ENCODE data around the gene SLC22A2. TPM values are rescaled to one million over a fixed set of nuclear protein-coding genes. Genes with fewer than 3 reads are reported as not detected.

SLC22A2 gene
- polyA plus RNA-seq, 3 donors = not detected

- no peak for DNase-seq
- no peaks in the 10 kb centered on the region for H4K20me1 ChIP-seq (ENCODE audit: insufficient read depth, low read length)
- no peak for TF ChIP-seq CTCF (IDR thresholded peaks at IDR 0.05)
- intact Hi-C loops (cut with micrococcal nuclease) = no loop called here
- no peak overlapping the region for H3K27ac Mint-ChIP-seq
- H3K27me3 ChIP-seq (ENCODE audit: control insufficient read depth in 2 of 2, insufficient read depth in 2 of 2, low read length in 2 of 2) = no peaks in the 10 kb centered on the region
- no peak overlapping the region for H3K4me3 Mint-ChIP-seq
- no peaks in the 10 kb centered on the region for H3K4me1 ChIP-seq (ENCODE audit: control insufficient read depth in 1 of 2, insufficient read depth in 2 of 2, low read length in 2 of 2)
- peaks cover 0 to 4% (median 2%) of the 10 kb centered on the region in 3 donors for H3K27me3 Mint-ChIP-seq (ENCODE audit: low read depth in 3 of 3)
- H3K36me3 ChIP-seq (replicated peaks in 1 of 2; ENCODE audit: control insufficient read depth in 1 of 2, insufficient read depth in 2 of 2, low read length in 2 of 2) = no peaks in the 10 kb centered on the region
- H3K9me3 ChIP-seq (replicated peaks in 1 of 2; ENCODE audit: control insufficient read depth in 1 of 2, insufficient read depth in 1 of 2, low read length in 2 of 2) = no peaks in the 10 kb centered on the region
- H3K79me2 ChIP-seq (ENCODE audit: insufficient read depth, low read length) = no peaks in the 10 kb centered on the region
- WGBS (ENCODE audit: insufficient coverage) = no CpG with 5 or more reads among the region's 1 CpG
- no peaks in the 10 kb centered on the region for H3K36me3 Mint-ChIP-seq
- no peak overlapping the region for H3K9ac ChIP-seq (ENCODE audit: insufficient read depth, low read length, poor library complexity, severe bottlenecking)
- peaks cover 0 to 2% (median 0%) of the 10 kb centered on the region in 7 donors for H3K9me3 Mint-ChIP-seq
- no peak overlapping the region for H3K27ac ChIP-seq (ENCODE audit: low read depth in 1 of 2, low read length in 2 of 2)
- H3K4me3 ChIP-seq (replicated peaks in 1 of 3; ENCODE audit: low read depth in 2 of 3, low read length in 3 of 3) = no peak overlapping the region
- no peaks in the 10 kb centered on the region for H3K4me1 Mint-ChIP-seq
- no peak overlapping the region for H3K4me2 ChIP-seq (replicated peaks; ENCODE audit: extremely low read depth, low read length, poor library complexity, severe bottlenecking)
- no peak overlapping the region for H2AFZ ChIP-seq (ENCODE audit: insufficient read depth, low read depth, low read length, poor library complexity, severe bottlenecking)
Observed at GRCh38 chr6:160252073-160252813, 6.4 kb downstream of the SLC22A2 start.

GRCh38 chr6:160249671-160250070, 8.9 kb downstream of the SLC22A2 start:
- no peak overlapping the region for H3K4me2 ChIP-seq (replicated peaks; ENCODE audit: extremely low read depth, low read length, poor library complexity, severe bottlenecking)
- no peaks in the 10 kb centered on the region for H3K36me3 ChIP-seq (replicated peaks in 1 of 2; ENCODE audit: control insufficient read depth in 1 of 2, insufficient read depth in 2 of 2, low read length in 2 of 2)
- H3K27me3 Mint-ChIP-seq (ENCODE audit: low read depth in 3 of 3) = peaks cover 0 to 4% (median 2%) of the 10 kb centered on the region in 3 donors
- no peaks in the 10 kb centered on the region for H3K4me1 ChIP-seq (ENCODE audit: control insufficient read depth in 1 of 2, insufficient read depth in 2 of 2, low read length in 2 of 2)
- no peak for TF ChIP-seq CTCF (IDR thresholded peaks at IDR 0.05)
- DNase-seq = no peak
- H3K79me2 ChIP-seq (ENCODE audit: insufficient read depth, low read length) = no peaks in the 10 kb centered on the region
- H4K20me1 ChIP-seq (ENCODE audit: insufficient read depth, low read length) = no peaks in the 10 kb centered on the region
- no peaks in the 10 kb centered on the region for H3K4me1 Mint-ChIP-seq
- H3K36me3 Mint-ChIP-seq = no peaks in the 10 kb centered on the region
- no peak overlapping the region for H3K27ac ChIP-seq (ENCODE audit: low read depth in 1 of 2, low read length in 2 of 2)
- no peak overlapping the region for H3K9ac ChIP-seq (ENCODE audit: insufficient read depth, low read length, poor library complexity, severe bottlenecking)
- WGBS (ENCODE audit: insufficient coverage) = no CpG with 5 or more reads among the region's 3 CpGs
- intact Hi-C loops (cut with micrococcal nuclease) = no loop called here
- H3K27ac Mint-ChIP-seq = no peak overlapping the region
- no peak overlapping the region for H3K4me3 Mint-ChIP-seq
- no peak overlapping the region for H3K4me3 ChIP-seq (replicated peaks in 1 of 3; ENCODE audit: low read depth in 2 of 3, low read length in 3 of 3)
- no peak overlapping the region for H2AFZ ChIP-seq (ENCODE audit: insufficient read depth, low read depth, low read length, poor library complexity, severe bottlenecking)
- H3K27me3 ChIP-seq (ENCODE audit: control insufficient read depth in 2 of 2, insufficient read depth in 2 of 2, low read length in 2 of 2) = no peaks in the 10 kb centered on the region
- no peaks in the 10 kb centered on the region for H3K9me3 ChIP-seq (replicated peaks in 1 of 2; ENCODE audit: control insufficient read depth in 1 of 2, insufficient read depth in 1 of 2, low read length in 2 of 2)
- H3K9me3 Mint-ChIP-seq = peaks cover 0 to 5% (median 0%) of the 10 kb centered on the region in 7 donors
